Measurements from ENCODE around the gene RRP1.

DNA sequence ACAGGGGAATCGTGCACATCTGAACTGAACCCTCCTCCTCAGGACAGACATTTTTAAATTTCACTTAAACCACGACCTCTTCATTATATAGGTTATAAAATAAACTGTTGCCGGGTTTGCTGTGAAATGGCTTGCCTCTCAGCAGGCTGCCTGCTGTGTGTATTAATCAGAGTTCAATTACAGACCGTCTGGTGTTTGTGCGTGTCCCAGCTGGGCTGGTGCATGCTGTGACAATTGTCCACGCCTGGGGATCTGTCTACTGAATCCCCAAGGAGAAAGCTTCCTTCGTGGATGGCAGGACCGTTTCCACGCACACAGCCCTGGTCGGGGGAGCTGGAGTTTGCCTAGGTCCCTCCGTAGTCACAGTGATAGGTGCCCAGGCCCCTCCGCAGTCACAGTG is 62.2 kb downstream of the RRP1 start:
- TF ChIP-seq NFE2L1 (tag; IDR thresholded peaks at IDR 0.05; ENCODE audit: borderline replicate concordance, low read depth) (no peak), NR2C2 (CRISPR knock-in tag; IDR thresholded peaks at IDR 0.05) (no peak), NR2C2 (tag; IDR thresholded peaks at IDR 0.05) (no peak), ZFP36 (IDR thresholded peaks at IDR 0.05; ENCODE audit: low read depth, low read length, partially characterized antibody) (no peak), ZBTB1 (CRISPR knock-in tag; IDR thresholded peaks at IDR 0.05; ENCODE audit: borderline replicate concordance, low read depth) (no peak), ETV6 (IDR thresholded peaks at IDR 0.05; ENCODE audit: borderline replicate concordance in 1 of 2, low read depth in 2 of 2, low read length in 1 of 2) (no peak), ETV6 (CRISPR knock-in tag; IDR thresholded peaks at IDR 0.05; ENCODE audit: borderline replicate concordance) (no peak), EGR1 (conservative IDR thresholded peaks at IDR 0.05) (no peak), FIP1L1 (IDR thresholded peaks at IDR 0.05; ENCODE audit: low read depth, low read length, poor library complexity, severe bottlenecking) (no peak)
- TF ChIP-seq, protein P1, sequence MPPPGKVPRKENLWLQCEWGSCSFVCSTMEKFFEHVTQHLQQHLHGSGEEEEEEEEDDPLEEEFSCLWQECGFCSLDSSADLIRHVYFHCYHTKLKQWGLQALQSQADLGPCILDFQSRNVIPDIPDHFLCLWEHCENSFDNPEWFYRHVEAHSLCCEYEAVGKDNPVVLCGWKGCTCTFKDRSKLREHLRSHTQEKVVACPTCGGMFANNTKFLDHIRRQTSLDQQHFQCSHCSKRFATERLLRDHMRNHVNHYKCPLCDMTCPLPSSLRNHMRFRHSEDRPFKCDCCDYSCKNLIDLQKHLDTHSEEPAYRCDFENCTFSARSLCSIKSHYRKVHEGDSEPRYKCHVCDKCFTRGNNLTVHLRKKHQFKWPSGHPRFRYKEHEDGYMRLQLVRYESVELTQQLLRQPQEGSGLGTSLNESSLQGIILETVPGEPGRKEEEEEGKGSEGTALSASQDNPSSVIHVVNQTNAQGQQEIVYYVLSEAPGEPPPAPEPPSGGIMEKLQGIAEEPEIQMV (tag; conservative IDR thresholded peaks at IDR 0.05; ENCODE audit: low read depth) = no peak
- TF ChIP-seq, protein P2, sequence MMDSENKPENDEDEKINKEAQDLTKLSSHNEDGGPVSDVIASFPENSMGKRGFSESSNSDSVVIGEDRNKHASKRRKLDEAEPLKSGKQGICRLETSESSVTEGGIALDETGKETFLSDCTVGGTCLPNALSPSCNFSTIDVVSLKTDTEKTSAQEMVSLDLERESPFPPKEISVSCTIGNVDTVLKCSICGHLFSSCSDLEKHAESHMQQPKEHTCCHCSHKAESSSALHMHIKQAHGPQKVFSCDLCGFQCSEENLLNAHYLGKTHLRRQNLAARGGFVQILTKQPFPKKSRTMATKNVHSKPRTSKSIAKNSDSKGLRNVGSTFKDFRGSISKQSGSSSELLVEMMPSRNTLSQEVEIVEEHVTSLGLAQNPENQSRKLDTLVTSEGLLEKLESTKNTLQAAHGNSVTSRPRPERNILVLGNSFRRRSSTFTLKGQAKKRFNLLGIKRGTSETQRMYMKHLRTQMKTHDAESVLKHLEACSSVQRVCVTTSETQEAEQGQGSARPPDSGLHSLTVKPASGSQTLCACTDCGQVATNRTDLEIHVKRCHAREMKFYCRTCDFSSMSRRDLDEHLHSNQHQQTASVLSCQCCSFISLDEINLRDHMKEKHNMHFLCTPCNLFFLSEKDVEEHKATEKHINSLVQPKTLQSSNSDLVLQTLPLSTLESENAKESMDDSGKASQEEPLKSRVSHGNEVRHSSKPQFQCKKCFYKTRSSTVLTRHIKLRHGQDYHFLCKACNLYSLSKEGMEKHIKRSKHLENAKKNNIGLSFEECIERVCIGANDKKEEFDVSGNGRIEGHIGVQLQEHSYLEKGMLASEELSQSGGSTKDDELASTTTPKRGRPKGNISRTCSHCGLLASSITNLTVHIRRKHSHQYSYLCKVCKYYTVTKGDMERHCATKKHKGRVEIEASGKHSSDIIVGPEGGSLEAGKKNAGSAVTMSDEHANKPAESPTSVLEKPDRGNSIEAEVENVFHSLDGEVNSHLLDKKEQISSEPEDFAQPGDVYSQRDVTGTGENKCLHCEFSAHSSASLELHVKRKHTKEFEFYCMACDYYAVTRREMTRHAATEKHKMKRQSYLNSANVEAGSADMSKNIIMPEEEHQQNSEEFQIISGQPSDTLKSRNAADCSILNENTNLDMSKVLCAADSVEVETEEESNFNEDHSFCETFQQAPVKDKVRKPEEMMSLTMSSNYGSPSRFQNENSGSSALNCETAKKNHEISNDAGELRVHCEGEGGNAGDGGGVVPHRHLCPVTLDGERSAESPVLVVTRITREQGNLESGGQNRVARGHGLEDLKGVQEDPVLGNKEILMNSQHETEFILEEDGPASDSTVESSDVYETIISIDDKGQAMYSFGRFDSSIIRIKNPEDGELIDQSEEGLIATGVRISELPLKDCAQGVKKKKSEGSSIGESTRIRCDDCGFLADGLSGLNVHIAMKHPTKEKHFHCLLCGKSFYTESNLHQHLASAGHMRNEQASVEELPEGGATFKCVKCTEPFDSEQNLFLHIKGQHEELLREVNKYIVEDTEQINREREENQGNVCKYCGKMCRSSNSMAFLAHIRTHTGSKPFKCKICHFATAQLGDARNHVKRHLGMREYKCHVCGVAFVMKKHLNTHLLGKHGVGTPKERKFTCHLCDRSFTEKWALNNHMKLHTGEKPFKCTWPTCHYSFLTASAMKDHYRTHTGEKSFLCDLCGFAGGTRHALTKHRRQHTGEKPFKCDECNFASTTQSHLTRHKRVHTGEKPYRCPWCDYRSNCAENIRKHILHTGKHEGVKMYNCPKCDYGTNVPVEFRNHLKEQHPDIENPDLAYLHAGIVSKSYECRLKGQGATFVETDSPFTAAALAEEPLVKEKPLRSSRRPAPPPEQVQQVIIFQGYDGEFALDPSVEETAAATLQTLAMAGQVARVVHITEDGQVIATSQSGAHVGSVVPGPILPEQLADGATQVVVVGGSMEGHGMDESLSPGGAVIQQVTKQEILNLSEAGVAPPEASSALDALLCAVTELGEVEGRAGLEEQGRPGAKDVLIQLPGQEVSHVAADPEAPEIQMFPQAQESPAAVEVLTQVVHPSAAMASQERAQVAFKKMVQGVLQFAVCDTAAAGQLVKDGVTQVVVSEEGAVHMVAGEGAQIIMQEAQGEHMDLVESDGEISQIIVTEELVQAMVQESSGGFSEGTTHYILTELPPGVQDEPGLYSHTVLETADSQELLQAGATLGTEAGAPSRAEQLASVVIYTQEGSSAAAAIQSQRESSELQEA (IDR thresholded peaks at IDR 0.05; ENCODE audit: low read depth) = no peak

Measured in K562 (cell line).